ENCODE results near the gene MLF2. TPM values are rescaled to one million over a fixed set of nuclear protein-coding genes. Genes with fewer than 3 reads are reported as not detected.

Gene MLF2, protein sequence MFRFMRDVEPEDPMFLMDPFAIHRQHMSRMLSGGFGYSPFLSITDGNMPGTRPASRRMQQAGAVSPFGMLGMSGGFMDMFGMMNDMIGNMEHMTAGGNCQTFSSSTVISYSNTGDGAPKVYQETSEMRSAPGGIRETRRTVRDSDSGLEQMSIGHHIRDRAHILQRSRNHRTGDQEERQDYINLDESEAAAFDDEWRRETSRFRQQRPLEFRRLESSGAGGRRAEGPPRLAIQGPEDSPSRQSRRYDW
- 175 TPM for total RNA-seq (2021; ENCODE audit: unreplicated experiment)
- polyA plus RNA-seq (2012; ENCODE audit: insufficient read length), result 269 TPM
- Bru-seq, nascent RNA, result percentile 64 among the genes with signal in this experiment
- percentile 71 among the genes with signal in this experiment for BruChase-seq, experiment 1, labeled RNA remaining after a 2-hour chase
- percentile 88 among the genes with signal in this experiment for BruChase-seq, experiment 2, labeled RNA remaining after a 6-hour chase
- long read RNA-seq, transcript MLF2-201 (9 exons, 1,969 nt), result major isoform, 181 of 217 reads
- long read RNA-seq, partial matches to known transcripts, result 25 of 217 reads
- long read RNA-seq, other reads (novel, unspliced or antisense), result 11 of 217 reads

- TSS peak; percentile 96 for BruUV-seq (replicated peaks)
- intact Hi-C loops (cut with micrococcal nuclease; ENCODE audit: unreplicated experiment) (loop anchor here (5.0 kb wide), 1 partner anchor 74 kb away; the partner anchor contains the start of gene P3H3), in situ Hi-C loops (cut with HindIII; ENCODE audit: low pct_unique_long_range_greater_than_20kb, low sequenced_read_pairs) (no loop called here)
- Histone ChIP-seq H3K4me3 (ENCODE audit: low read depth in 2 of 2, low read length in 2 of 2) (peak within 1 kb of the TSS; percentile 85), H3K9me3 (ENCODE audit: control insufficient read depth, insufficient read depth, low read depth, low read length) (no peaks in the 10 kb centered on the region), H3K27me3 (ENCODE audit: control insufficient read depth, insufficient read depth, low read length) (no peaks in the 10 kb centered on the region), H3K27ac (ENCODE audit: low read length) (peak within 1 kb of the TSS; percentile 94), H3K36me3 (ENCODE audit: control insufficient read depth, insufficient read depth, low read length) (peaks cover 9% of the 10 kb centered on the region), H3K4me1 (ENCODE audit: control insufficient read depth, insufficient read depth, low read length) (peaks cover 14% of the 10 kb centered on the region)
- TF ChIP-seq POLR2AphosphoS5 (IDR thresholded peaks at IDR 0.05; ENCODE audit: low read depth, low read length), result peak; percentile 70
- TF ChIP-seq, protein P1, sequence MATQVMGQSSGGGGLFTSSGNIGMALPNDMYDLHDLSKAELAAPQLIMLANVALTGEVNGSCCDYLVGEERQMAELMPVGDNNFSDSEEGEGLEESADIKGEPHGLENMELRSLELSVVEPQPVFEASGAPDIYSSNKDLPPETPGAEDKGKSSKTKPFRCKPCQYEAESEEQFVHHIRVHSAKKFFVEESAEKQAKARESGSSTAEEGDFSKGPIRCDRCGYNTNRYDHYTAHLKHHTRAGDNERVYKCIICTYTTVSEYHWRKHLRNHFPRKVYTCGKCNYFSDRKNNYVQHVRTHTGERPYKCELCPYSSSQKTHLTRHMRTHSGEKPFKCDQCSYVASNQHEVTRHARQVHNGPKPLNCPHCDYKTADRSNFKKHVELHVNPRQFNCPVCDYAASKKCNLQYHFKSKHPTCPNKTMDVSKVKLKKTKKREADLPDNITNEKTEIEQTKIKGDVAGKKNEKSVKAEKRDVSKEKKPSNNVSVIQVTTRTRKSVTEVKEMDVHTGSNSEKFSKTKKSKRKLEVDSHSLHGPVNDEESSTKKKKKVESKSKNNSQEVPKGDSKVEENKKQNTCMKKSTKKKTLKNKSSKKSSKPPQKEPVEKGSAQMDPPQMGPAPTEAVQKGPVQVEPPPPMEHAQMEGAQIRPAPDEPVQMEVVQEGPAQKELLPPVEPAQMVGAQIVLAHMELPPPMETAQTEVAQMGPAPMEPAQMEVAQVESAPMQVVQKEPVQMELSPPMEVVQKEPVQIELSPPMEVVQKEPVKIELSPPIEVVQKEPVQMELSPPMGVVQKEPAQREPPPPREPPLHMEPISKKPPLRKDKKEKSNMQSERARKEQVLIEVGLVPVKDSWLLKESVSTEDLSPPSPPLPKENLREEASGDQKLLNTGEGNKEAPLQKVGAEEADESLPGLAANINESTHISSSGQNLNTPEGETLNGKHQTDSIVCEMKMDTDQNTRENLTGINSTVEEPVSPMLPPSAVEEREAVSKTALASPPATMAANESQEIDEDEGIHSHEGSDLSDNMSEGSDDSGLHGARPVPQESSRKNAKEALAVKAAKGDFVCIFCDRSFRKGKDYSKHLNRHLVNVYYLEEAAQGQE (IDR thresholded peaks at IDR 0.05; ENCODE audit: insufficient read depth in 1 of 2, low read depth in 2 of 2, low read length in 1 of 2), result no peak
- CTCF ChIA-PET, result interaction anchor here (0.5 to 1.6 kb wide), 9 partner anchors 13 to 120 kb away, joined by 3 to 12 read pairs (median 3); partner anchors contain the start of genes PTMS and SPSB2
- DNase-seq (ENCODE audit: low read depth, low spot score) (peak; percentile 91), ATAC-seq (peak; percentile 95)
- POLR2A ChIA-PET, result interaction anchor here (0.9 to 1.2 kb wide), 3 partner anchors 13 to 25 kb away, joined by 3 to 4 read pairs (median 3); partner anchors contain the start of genes LAG3 and PTMS
These were observed at the start of gene MLF2 for GRCh38 chr12:6752921-6753771. Gene MLF2 (minus strand): TSS chr12:6753141. CDS start chr12:6752334, 807 bp downstream.

DNA sequence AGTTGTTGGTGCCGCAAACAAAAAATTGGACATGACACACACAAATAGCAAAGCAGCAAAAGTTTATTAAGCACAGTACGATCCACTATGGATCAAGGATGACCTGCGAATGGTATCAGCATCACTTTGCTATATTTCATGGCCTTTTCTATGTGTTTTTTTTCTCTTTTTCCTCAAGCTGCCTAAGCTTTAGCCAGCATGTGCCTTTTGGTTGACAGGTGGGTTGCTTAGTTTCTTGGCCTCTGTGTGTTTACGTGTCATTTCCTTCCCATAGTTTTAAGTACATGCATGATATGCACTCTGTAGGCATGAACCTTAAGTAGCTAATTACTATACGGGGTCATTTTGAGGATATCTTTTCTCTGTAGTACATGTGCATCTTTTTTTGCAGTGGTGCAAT is 46.2 kb upstream of the MLF2 start:
- H3K27me3 ChIP-seq (ENCODE audit: control insufficient read depth, insufficient read depth, low read length), result no peaks in the 10 kb centered on the region
- H3K9me3 ChIP-seq (ENCODE audit: control insufficient read depth, insufficient read depth, low read depth, low read length), result no peaks in the 10 kb centered on the region
- no peak for DNase-seq (ENCODE audit: low read depth, low spot score)
- in situ Hi-C loops (cut with HindIII; ENCODE audit: low pct_unique_long_range_greater_than_20kb, low sequenced_read_pairs) (no loop called here), intact Hi-C loops (cut with micrococcal nuclease; ENCODE audit: unreplicated experiment) (no loop called here)
- no TSS peak for BruUV-seq (replicated peaks)
- no peaks in the 10 kb centered on the region for H3K4me1 ChIP-seq (ENCODE audit: control insufficient read depth, insufficient read depth, low read length)
- ChIA-PET POLR2A (interaction anchor here (0.6 kb wide), 1 partner anchor 67 kb away, joined by 14 read pairs; no protein-coding TSS in a partner anchor), CTCF (no interaction called here)
- H3K36me3 ChIP-seq (ENCODE audit: control insufficient read depth, insufficient read depth, low read length), result no peaks in the 10 kb centered on the region
- H3K4me3 ChIP-seq (ENCODE audit: low read depth in 2 of 2, low read length in 2 of 2), result no peak overlapping the region
- TF ChIP-seq TCF7L2 (IDR thresholded peaks at IDR 0.05; ENCODE audit: low read depth, low read length), result no peak
- TF ChIP-seq SIN3A (IDR thresholded peaks at IDR 0.05; ENCODE audit: borderline replicate concordance, insufficient read depth, low read depth, low read length), result no peak
- TF ChIP-seq POLR2AphosphoS5 (IDR thresholded peaks at IDR 0.05; ENCODE audit: low read depth, low read length), result no peak
- TF ChIP-seq, protein P1 (IDR thresholded peaks at IDR 0.05; ENCODE audit: insufficient read depth in 1 of 2, low read depth in 2 of 2, low read length in 1 of 2), result no peak
- ATAC-seq, result no peak
- H3K27ac ChIP-seq (ENCODE audit: low read length), result no peak overlapping the region
